Smooth muscle cell of the brain vasculature (primary cell): Measurements from ENCODE around the gene AIF1.
"Not testable (repeated sequence)": the region's sequence is repeated elsewhere in the genome, so short reads cannot be mapped to it uniquely, and the experiment has no call there.

ENCODE experiments used
- DNase-seq: peaks from one replicate; pipeline ENCODE4 v3.0.0-alpha.2; 2012; ENCODE audit warnings: low read depth, low spot score

Gene AIF1

DNA sequence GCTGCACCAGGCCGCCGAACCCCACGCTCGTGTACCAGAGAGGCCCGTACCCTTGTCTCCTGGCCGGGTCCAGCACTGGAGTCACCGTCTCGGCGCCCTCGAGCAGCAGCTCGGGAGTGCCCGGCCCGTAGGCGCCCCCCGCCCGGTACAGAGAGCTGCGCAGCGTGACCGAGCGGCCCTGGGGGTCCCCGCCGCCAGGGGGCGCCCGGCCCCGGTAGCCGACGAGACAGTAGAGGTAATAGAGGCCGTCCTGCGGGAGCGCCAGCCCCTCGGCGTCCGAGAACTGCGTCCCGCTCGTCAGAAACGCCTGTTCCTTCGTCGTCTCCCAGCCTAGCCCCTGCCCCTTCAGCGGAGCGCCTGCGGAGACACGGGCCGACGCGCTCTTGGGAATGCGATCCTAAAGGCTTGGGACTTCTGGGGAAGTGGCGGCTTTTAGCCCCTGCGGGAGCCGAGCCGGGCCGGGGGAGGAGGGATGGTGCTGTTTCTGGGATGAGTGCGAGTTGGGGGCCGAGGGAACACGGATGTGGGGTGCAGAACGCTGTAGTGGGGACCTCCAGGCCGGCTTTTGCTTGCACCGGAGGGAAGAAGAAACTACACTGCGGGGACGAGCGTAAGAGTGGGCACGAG is 34.1 kb upstream of the AIF1 start:
- DNase-seq, result no peak

DNA sequence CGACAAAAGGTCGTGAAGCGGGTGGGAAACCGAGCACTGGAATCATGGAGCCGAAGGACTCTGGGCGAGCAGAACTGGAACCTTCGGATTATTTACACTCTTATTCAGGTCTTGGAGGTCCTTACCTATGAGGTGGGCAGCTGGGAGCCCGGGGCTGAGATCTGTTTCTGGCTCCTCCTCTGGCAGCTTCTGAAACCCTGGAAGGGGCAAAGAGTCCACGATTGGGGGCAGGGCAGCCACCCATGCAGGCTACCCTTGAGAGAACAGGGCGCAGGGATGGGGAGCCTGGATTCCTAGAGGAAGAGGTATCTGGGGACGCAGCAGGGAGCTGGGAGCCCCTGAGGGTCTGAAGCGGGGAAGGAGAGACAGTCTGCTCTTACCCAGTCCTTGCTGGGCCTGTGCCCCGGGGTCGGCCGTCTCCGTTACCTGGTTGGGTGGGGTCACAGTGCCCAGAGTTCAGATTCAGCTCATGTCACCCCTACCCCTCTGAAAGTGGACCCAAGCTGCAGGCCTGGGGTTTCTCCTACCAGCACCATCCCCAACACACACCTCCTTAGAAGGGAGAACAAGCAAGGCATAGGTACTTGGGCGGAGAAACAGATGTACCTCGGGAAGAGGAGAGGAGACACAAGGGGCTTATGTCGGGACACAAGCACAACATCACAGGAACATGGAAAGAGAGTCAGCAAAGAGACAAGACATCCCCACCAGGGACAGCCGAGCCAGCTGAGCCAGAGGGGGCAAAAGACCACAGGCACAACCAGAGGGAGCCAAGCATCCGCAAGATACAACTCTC is 33.4 kb upstream of the AIF1 start:
- no peak for DNase-seq

DNA sequence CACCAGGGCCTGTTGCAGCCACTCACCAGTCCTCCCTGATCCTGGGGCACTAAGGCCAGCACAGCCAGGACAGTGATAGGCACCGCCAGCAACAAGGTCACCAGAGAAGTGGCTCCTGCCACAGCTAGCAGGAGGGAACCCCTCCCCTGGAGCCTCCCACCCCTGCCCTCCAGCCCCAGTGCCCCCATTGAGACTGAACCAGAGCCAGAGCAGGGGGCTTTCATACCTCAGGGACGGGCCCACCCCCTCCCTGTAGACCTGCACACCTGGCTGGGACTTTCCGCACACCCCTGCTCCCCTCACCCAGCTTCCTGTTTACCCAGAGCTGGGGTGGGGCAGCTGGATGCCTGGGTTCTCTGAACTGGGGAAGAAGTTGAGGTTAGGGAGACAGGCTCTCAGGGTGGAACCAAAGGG is 32.8 kb upstream of the AIF1 start, which contains the start of gene LTB:
TSS of gene LTB (minus strand) at position 195 of the 414 bp plus-strand sequence. CDS start at position 188, 7 bp downstream.
- no peak for DNase-seq

DNA sequence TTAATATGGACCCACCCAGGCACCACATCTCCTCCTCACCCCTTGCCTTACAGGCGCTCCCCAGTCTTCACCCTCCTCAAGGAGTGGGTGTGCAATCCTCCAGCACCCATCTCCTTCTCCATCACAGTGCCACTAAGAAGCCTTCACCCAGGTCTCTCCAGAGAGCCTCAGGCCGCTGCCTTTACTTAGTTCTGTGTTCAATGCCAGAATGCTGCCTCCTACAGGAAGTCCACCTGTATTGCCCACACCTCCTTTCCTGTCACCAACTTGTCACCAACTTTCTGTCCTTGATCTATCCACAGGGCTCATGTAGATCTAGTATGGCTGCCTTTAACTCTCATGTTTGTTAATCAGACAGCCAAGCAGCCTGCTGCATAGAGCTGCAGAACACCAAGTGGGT is 29.5 kb upstream of the AIF1 start:
- no peak for DNase-seq

DNA sequence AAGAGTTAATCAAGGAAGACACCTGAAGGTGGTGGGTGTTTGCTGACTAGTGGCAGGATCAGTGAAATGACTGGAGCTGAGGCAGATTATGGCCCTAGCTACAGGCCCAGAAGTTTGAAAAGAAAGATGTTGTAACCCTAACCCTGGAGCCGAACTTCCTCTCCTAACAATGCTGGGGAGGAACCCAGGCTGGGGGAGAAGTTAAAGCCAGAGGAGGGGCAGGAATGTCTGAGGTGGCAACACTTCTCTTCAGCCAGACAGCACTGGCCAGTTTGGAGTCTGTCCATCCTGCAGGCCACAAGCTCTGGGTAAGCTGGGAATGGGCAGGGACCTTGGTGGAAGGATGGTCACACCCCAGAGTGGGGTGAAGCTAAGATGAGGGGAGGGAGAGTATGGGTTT is 29.0 kb upstream of the AIF1 start, which contains the start of gene LST1:
TSS of gene LST1 (plus strand) at position 270 of the 400 bp plus-strand sequence. CDS start 1,023 bp downstream, outside the sequence.
- no peak for DNase-seq

DNA sequence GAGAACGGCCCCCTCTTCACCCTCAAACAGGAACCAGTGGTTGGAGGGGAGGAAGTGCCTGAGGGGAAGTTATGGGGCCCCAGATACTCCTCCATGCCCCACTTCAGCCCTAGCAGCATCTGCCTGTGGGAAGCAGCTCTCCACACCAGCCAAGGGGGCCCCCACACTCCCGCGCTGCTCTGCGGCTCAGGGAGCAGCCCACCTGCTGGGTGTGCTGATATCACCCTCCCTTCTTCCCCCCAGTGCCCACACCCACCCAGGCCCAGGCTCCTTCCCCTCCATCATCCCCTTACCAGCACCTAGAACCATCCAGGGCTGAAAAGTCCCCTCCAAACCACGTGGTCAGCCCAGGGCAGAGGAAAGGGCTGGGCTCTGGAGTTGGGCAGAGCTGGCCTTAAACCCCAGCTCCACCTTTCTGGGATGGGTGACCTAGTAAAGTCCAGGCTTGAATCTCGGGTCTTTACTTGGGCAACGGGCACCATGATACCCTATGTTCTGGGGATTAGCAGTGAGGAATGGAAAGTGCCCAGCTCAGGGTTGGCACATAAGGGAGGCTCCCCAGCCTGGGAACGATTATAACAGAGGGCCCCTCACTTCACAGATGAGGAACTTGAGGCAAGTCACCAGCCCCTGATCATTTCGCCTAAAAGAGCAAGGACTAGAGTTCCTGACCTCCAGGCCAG is 28.3 kb upstream of the AIF1 start:
- no peak for DNase-seq

DNA sequence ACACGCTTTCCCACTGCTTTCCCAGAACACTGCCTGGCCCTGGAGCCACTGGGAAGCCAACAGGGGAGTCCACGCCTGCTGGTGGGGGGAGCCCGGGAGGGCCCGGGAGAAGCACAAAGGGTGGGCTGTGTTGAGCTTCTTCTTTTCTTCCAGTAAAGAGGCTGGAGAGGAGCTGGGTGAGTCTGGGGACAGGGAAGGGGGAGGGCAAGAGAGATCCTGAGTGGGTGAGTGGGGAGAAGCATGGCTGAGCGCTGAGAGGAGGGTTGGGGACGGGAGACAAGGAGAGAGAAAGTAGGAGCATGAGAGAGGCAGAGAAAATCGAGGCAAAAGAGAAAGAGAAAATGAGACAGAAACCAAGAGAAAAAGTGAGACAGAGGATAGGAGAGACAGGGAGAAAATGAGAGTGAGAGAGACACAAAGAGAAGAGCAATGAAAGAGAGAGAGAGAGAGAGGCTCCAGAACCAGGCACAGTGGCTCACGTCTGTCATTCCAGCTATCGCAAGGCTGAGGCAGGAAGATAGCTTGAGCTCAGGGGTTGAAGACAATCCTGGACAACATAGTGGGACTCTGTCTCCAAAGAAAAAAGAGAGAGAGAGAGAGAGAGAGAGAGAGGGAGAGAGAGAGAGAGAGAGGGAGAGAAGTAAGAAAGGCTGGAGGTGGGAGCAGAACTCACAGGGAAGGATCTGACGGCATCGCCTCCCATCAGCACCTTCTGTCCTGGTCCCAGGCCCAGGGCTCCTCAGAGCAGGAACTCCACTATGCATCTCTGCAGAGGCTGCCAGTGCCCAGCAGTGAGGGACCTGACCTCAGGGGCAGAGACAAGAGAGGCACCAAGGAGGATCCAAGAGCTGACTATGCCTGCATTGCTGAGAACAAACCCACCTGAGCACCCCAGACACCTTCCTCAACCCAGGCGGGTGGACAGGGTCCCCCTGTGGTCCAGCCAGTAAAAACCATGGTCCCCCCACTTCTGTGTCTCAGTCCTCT is 26.9 kb upstream of the AIF1 start:
- no peak for DNase-seq

DNA sequence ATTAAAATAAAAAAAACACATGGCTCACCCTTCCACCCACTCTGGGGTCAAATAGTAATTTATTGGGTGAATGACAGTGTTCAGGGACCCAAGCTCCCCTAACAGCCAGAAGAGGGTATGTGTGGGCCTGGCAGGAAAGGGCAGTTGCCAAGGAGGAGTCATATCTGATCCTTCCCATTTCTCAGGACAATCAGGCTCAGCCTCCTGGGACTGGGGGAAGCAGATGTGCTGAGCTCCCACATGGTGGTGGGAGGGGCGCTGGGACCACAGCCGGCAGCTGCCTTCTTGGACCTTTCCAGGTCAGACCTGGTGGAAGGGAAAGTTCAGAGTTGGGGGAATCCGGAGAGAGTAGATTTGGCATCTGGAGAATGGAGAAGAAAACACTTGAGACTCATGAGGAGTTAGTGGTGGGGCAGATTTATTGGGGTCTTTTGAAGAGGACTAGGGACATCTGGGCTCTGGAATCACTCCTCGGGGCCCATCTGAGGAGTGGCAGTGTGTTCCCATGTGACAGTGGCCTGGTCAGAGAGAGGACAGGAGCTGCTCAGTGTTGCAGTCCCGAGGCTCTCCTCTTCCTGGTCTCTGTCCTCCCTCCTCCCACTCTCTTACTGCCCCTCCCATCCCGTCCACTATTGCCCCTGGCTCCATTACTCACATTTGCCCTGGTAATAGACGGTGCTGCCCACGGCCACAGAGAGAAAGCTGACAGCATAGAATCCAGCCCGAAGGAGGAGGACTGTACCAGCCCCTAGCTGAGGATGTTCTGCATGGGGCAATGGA is 26.0 kb upstream of the AIF1 start:
- DNase-seq, result no peak

DNA sequence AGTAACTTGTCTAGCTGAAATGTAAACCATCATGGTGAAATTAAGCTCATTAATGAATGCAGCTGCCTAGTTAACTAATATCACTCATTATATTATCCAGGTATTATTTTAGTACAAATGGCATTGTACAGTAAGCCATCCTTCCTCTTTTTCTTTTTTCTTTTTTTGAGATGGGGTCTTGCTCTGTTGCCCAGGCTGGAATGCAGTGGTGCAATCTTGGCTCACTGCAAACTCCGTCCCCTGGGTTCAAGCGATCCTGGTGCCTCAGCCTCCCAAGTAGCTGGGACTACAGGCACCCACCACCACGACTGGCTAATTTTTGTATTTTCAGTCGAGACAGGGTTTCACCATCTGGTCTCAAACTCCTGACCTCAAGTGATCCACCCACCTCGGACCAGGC is 24.3 kb upstream of the AIF1 start:
- not testable (repeated sequence) for DNase-seq

DNA sequence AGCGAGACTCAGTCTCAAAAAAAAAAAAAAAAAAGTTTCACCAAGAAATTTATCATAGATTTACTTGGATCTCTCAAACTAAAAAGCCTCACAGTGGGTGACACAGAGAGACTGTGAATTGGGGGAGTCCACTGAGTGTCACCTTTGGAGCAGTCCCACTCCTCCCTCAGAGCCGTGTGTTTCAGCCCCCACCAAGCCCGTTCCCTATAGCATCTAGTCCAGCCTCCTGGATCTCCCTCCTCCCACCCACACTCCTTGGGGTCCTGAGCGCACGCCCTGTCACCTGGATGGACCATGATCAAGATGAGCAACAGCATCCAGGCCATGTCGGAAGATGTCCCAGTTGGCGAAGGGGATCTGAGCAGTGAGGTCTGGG is 22.6 kb upstream of the AIF1 start:
- no peak for DNase-seq

DNA sequence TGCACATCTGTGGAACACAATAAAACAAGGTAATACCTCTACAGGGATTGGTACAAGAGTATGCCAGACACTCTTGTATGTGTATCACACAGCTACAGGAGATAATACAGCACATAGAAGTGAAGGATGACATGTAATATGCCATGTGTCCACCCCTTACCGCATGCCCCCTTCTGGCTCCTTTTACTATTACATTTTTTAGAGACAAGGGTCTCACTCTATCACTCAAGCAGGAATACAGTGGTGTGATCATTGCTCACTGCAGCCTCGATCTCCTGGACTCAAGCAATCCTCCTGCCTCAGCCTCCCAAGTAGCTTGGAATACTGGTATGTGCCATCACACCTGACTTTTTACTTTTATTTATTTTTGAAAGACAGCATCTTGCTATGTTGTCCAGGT is 18.0 kb upstream of the AIF1 start:
- DNase-seq, result no peak

DNA sequence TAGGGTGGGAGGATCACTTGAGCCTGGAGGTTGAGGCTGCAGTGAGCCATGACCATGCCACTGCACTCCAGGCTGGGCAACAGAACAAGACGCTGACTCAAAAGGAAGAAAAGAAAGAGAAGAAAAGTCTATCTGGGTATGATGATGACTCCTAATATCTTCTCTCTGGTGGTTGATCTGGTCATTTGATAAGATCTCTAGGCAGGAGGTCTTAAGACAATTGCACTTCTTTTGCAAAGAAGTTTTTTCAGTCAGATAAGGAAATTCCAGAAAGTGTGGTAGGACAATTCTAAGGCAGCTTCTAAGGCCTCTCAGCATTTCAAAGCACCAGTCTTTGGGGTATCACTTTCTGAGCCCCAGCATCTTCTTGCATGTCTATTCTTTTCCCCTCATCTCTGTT is 7.7 kb upstream of the AIF1 start:
- no peak for DNase-seq

DNA sequence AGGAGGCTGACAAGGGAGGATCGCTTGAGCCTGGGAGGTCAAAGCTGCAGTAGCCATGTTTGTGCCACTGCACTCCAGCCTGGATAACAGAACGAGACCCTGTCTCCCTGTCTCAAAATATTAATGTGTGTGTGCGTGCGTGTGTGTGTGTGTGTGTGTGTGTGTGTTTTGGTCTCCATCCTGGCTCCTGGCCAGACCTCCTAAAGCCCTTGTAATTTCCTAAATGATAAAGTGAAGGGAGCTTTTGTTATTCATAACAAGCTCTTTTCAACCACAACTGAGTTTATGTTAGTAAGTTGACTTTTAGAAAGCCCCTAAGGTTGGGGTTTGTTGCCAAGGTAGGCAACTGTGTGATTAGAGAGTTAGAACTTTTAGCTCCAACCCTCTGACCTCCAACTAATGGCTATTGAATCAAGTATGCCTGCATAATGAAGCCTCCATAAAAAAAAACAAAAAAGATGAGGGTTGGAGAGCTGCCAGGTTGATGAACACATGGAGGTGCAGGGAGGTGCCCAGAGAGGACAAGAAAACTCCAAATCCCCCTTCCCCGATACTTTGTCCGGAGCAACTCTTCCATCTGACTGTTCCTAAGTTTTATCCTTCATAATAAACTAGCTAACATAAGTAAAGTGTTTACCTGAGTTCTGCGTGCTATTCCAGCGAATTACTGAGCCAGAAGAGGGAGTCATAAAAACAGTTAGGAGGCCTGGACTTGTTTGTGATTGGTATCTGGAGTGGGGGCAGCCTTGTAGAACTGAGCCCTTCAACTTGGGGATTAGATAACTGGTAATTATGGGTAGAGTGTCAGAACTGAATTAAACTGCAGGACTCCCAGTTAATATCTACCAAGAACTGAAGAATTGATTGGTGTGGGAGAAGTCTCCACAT is 5.3 kb upstream of the AIF1 start:
- no peak for DNase-seq

DNA sequence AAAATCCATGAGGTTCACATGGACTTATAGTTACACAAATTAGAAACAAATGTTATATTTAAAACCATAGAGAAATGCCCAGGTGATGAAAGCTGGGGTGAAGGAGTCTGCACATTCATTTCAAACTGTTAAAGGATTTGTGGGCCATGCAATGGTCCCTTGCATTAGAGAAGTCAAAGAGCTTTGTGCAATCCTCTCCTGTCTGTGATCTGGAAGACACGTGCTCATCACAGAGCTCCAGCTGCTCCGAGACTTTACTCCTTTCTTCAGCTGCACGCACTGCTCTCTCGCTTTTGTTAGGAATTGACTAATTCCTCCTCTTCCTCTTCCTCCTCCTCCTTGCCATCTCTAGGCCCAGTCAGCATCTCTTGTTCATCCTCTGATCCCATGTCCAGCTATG is 4.1 kb upstream of the AIF1 start:
- DNase-seq, result no peak

DNA sequence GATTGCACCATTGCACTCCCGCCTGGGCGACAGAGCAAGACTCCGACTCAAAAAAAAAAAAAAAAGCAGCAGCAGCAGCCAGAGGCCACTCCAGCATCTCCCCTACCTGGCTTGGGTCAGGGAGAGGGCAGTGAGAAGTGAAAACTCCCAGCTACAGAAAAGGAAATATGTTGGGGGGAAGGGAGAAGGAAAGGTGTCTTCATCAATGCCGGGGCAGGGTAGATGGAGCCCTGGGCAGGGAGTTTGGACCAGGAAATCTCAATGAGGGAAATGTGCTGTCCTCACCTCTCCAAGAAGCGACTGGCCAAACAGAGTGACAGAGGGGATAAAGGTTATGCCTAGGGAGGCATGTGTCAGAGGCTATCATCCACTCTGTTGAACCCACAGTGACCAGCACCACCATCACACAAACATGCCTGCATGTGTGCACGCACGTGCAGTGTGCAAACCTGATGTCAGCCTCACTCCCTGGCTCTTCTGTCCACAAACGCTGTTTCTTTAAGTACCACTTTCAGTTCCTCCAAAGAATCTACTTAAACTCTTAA is 887 bp upstream of the AIF1 start:
- DNase-seq, result no peak

DNA sequence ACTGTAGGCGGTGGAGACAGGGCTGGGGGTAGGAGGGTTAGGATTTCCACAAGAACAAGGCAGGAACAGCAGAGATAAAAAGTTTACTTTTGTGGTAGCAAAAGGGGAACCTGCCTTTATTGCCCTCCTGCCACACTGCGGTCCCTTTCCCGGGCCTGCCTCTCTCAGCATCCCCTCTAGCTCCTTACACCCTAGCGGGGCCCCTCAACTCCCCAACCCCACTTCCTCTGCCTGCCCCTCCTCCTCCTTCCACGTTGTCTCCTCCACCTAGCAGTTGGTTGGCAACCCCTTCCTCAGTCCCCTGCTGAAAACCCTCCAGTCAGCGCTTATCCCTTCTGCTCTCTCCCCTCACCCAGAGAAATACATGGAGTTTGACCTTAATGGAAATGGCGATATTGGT is 714 bp downstream of the AIF1 start:
- DNase-seq, result no peak

DNA sequence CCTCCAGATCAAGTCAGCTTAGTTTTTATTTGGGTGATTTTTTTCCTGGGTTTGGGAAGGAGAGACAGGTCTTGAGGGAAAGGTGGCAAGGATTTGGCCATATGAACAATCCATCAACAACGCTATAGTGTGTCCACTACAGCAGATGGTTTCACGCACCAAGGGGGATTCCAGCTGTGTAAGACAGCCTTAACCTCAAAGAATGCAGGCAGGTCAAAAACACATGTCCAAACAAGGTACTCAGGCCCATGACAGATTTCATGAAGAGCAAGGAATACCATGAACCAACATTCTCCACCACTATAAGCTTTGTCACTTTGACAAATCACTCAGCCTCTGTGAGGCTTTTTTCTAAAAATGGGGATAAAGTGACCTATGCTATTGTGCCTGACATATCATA is 2.0 kb downstream of the AIF1 start:
- DNase-seq, result no peak

DNA sequence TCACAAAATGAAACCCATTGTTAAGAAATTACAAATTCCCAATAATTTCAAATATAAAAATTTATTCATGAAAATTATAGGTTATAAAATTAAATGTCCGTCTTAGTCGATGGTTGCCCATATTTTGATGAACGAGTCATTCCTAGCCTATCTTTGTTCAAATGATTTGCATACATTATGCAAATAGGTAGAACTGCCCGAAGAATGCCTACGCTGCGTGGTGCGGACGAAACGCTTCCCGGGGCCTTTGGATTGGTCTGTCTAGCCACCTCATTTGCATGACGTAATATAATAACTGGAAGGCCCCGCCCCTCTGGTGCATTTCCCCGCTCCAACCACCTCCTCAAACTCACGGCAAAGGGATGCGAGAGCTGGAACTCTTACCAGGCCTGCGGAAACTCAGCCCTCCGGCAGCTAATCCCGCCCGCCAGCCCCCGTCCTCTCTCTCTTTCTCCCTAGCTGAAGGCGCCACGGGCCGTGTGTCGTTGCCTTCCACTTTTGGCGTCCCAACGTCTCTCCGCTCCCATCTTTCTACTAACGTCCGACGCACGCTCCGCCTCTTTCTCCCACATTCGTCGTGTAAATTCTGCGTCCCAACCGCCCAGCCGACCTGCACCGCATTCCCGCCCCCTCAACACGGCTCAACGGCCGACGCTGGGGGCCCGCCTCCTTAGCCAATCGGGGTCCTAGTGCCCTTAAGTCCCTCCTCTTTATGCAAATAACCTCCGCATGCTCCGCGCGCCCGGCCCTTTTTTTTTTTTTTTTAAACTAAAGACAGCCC is 5.0 kb downstream of the AIF1 start:
- DNase-seq, result peak; percentile 99
